ENCODE measurements around the gene STK10. TPM values are rescaled to one million over a fixed set of nuclear protein-coding genes. Genes with fewer than 3 reads are reported as not detected.

Gene STK10
- total and polyA plus RNA-seq, 9 of the 15 experiments (the other 6 are each of a cell fraction or from before 2014, with no cell fraction given), result 0.30 to 6.7 (median 2.4) TPM

- no peak for TF ChIP-seq PCBP2 (IDR thresholded peaks at IDR 0.05; ENCODE audit: low read depth, low read length, poor library complexity, severe bottlenecking)
- TF ChIP-seq USF1 (CRISPR knock-in tag; IDR thresholded peaks at IDR 0.05), result peak; percentile 46; the same call in 1 of the 2 replicates
- peak; percentile 71 to 91; a peak in 3 of 4 replicates for TF ChIP-seq MAZ (CRISPR knock-in tag; conservative IDR thresholded peaks at IDR 0.05 in 1 of 2, IDR thresholded peaks at IDR 0.05 in 1 of 2)
- TF ChIP-seq ARNT (IDR thresholded peaks at IDR 0.05), result no peak
- TF ChIP-seq ZNF174 (CRISPR knock-in tag; IDR thresholded peaks at IDR 0.05), result no peak
- TF ChIP-seq HCFC1 (IDR thresholded peaks at IDR 0.05; ENCODE audit: low read depth, low read length), result 0 out of 2 replicates have a peak, but pooled peaks have one; percentile 31
- TF ChIP-seq DIDO1 (tag; IDR thresholded peaks at IDR 0.05; ENCODE audit: low read depth), result no peak
- no peak for TF ChIP-seq CEBPB (tag; IDR thresholded peaks at IDR 0.05)
- TF ChIP-seq GATAD2A (IDR thresholded peaks at IDR 0.05), result no peak
- peak; percentile 97 for TF ChIP-seq ZBTB7A (IDR thresholded peaks at IDR 0.05; ENCODE audit: borderline replicate concordance, control insufficient read depth, low read depth, low read length)
- no peak for TF ChIP-seq NEUROD1 (IDR thresholded peaks at IDR 0.05; ENCODE audit: borderline replicate concordance, low read depth, low read length, partially characterized antibody)
- no peak for TF ChIP-seq TGIF2 (CRISPR knock-in tag; IDR thresholded peaks at IDR 0.05)
- peak; percentile 30 to 42; a peak in 1 of 4 replicates for TF ChIP-seq MNT (conservative IDR thresholded peaks at IDR 0.05)
- TF ChIP-seq MIER1 (IDR thresholded peaks at IDR 0.05; ENCODE audit: low read depth), result no peak
- 0 out of 2 replicates have a peak, but pooled peaks have one; percentile 15 for TF ChIP-seq RB1 (IDR thresholded peaks at IDR 0.05; ENCODE audit: low read depth)
- TF ChIP-seq ELF2 (CRISPR knock-in tag; IDR thresholded peaks at IDR 0.05), result peak; percentile 51; the same call in 1 of the 2 replicates
- TF ChIP-seq ZNF766 (CRISPR knock-in tag; conservative IDR thresholded peaks at IDR 0.05), result no peak
- TF ChIP-seq BCLAF1 (IDR thresholded peaks at IDR 0.05; ENCODE audit: borderline replicate concordance in 1 of 2, control insufficient read depth in 1 of 2, low read depth in 2 of 2, low read length in 1 of 2), result no peak
- no peak for TF ChIP-seq SRSF9 (IDR thresholded peaks at IDR 0.05; ENCODE audit: borderline replicate concordance, low read depth, low read length)
- TF ChIP-seq RAD21 (CRISPR knock-in tag; conservative IDR thresholded peaks at IDR 0.05 in 1 of 2, IDR thresholded peaks at IDR 0.05 in 1 of 2), result peak; percentile 85 to 86
- no peak for TF ChIP-seq NR2F6 (CRISPR knock-in tag; IDR thresholded peaks at IDR 0.05)
- TF ChIP-seq ZNF57 (CRISPR knock-in tag; IDR thresholded peaks at IDR 0.05), result no peak
Observed at GRCh38 chr5:172106511-172107356, 81.3 kb downstream of the STK10 start (continued).
